ENCODE measurements around the gene TARM1.
"Not testable (repeated sequence)": the region's sequence is repeated elsewhere in the genome, so short reads cannot be mapped to it uniquely, and the experiment has no call there.

The TARM1 gene

DNA sequence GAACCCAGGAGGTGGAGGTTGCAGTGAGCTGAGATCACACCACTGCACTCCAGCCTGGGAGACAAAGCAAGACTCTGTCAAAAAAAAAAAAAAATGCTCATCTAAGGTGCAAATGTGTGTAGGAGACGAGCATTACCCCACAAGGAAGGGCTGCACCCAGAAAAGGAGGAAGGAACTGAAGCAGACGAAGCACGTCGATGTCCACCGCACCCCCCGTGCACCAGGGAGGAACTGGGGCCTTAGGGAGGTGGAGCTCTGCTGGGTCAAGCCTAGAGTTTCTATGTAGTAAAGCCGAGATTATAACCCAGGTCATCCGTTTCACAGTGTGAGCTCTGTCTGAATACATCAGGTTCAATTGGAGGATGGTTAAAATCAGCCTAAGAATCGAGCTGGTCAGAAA lies 18.5 kb downstream of the TARM1 start:
- TF ChIP-seq, protein P1, sequence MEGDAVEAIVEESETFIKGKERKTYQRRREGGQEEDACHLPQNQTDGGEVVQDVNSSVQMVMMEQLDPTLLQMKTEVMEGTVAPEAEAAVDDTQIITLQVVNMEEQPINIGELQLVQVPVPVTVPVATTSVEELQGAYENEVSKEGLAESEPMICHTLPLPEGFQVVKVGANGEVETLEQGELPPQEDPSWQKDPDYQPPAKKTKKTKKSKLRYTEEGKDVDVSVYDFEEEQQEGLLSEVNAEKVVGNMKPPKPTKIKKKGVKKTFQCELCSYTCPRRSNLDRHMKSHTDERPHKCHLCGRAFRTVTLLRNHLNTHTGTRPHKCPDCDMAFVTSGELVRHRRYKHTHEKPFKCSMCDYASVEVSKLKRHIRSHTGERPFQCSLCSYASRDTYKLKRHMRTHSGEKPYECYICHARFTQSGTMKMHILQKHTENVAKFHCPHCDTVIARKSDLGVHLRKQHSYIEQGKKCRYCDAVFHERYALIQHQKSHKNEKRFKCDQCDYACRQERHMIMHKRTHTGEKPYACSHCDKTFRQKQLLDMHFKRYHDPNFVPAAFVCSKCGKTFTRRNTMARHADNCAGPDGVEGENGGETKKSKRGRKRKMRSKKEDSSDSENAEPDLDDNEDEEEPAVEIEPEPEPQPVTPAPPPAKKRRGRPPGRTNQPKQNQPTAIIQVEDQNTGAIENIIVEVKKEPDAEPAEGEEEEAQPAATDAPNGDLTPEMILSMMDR (IDR thresholded peaks at IDR 0.05; ENCODE audit: borderline replicate concordance, control extremely low read depth, extremely low read depth, insufficient read depth, missing control alignments), result no peak
- in situ Hi-C loops (cut with MboI; ENCODE audit: low sequenced_read_pairs, unreplicated experiment), result no loop called here
- DNase-seq (ENCODE audit: low spot score), result no peak

DNA sequence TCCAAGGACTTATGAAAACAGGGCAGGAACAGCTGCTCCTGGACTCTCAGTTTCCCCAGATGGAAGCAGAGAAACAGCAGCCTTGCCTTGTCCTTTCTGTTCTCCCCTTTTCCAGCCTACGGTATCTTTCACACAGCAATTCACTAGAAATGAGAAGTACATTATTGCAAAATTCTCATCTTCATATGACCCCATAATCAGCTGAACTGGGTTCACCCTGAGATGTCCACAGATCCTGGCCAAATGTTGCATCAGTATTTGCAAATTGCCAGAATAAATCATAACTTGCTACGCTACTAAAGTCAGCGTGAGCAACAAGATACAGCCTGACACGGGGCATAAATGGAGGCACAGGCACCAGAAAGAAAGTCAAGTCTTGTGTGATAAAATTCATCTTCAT lies 33.5 kb downstream of the TARM1 start:
- in situ Hi-C loops (cut with MboI; ENCODE audit: low sequenced_read_pairs, unreplicated experiment), result no loop called here
- TF ChIP-seq, protein P1 (IDR thresholded peaks at IDR 0.05; ENCODE audit: borderline replicate concordance, control extremely low read depth, extremely low read depth, insufficient read depth, missing control alignments), result no peak
- DNase-seq (ENCODE audit: low spot score), result no peak

DNA sequence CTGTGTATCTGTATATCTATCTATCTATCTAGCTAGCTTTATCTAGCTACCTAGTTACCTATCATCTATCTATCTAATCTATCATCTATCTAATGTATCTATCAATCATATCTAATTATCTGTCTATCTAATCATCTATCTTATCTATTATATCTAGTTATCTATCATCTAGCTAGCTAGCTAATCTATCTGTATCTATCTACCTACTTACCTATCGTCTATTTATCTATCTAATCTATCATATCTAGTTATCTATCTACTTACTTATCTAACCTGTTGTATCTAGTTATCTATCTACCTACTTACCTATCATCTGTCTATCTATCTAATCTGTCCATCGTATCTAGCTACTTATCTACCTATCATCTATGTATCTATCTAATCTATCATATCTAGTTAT lies 35.4 kb downstream of the TARM1 start:
- DNase-seq (ENCODE audit: low spot score), result no peak
- in situ Hi-C loops (cut with MboI; ENCODE audit: low sequenced_read_pairs, unreplicated experiment), result no loop called here
- TF ChIP-seq, protein P1 (IDR thresholded peaks at IDR 0.05; ENCODE audit: borderline replicate concordance, control extremely low read depth, extremely low read depth, insufficient read depth, missing control alignments), result no peak

DNA sequence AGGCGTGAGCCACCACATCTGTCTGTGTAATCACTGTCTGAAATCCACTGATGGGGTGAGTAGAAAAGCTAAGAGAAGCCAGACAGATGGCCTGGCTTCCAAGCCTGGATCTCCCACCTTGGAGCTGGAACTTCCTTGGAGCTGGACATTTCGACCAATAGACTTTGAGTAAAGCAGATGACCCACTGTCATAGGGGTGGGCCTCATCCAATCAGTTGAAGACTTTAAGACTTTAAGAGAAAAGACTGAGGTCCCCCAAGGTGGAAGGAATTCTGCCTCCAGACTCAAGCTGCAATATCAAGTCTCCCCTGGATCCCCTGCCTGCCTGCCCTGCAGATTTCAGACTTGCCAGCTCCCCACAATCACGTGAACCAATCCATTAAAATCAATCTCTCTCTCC lies 38.2 kb downstream of the TARM1 start:
- in situ Hi-C loops (cut with MboI; ENCODE audit: low sequenced_read_pairs, unreplicated experiment), result no loop called here
- no peak for DNase-seq (ENCODE audit: low spot score)
- TF ChIP-seq, protein P1 (IDR thresholded peaks at IDR 0.05; ENCODE audit: borderline replicate concordance, control extremely low read depth, extremely low read depth, insufficient read depth, missing control alignments), result no peak

DNA sequence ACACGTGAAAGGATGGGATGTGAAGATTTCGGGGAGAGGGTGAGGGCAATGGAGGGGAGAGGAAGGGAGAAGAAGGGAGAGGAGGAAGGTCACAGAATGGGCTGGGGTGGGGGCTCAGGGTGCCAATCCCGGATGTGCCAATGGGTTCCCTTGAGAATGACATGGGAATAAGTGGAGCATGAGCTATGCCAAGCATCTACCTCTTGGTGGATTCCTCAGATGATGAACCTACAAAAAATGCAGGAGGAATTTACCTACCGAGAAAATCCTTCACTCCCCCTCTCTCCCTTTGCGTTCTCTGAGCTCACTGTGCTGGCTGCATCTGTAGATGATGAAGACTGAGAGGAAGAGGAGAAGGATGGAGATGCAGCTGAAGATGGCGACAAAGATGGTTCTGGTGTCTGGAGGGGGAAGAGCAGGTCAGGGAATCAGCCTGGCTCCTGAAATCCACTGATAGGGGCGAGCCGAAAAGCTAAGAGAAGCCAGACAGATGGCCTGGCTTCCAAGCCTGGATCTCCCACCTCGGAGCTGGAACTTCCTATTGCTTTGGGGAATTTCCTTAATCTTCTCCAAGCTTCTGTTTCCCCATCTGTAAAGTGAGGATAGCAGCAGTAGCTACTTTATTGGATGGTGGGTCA lies 39.1 kb downstream of the TARM1 start:
- in situ Hi-C loops (cut with MboI; ENCODE audit: low sequenced_read_pairs, unreplicated experiment), result no loop called here
- TF ChIP-seq, protein P1 (IDR thresholded peaks at IDR 0.05; ENCODE audit: borderline replicate concordance, control extremely low read depth, extremely low read depth, insufficient read depth, missing control alignments), result no peak
- no peak for DNase-seq (ENCODE audit: low spot score)

DNA sequence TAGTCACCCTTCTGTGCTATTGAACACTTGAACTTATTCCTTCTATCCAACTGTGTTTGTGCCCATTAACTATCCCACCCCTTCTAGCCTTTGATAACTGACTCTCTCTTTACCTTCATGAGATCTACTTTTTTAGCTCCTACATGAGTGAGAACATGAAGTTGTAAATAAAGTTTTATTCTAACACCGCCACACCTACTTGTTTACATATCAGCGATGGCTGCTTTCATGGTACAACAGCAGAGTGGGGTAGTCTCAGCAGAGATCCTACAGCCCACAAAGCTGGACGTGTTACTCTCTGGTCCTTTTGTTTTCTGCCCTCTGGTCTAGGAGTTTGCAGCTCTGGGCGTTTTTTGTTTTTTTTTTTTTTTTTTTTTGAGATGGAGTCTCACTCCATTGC lies 41.2 kb downstream of the TARM1 start:
- TF ChIP-seq, protein P1 (IDR thresholded peaks at IDR 0.05; ENCODE audit: borderline replicate concordance, control extremely low read depth, extremely low read depth, insufficient read depth, missing control alignments), result no peak
- in situ Hi-C loops (cut with MboI; ENCODE audit: low sequenced_read_pairs, unreplicated experiment), result no loop called here
- DNase-seq (ENCODE audit: low spot score), result no peak

DNA sequence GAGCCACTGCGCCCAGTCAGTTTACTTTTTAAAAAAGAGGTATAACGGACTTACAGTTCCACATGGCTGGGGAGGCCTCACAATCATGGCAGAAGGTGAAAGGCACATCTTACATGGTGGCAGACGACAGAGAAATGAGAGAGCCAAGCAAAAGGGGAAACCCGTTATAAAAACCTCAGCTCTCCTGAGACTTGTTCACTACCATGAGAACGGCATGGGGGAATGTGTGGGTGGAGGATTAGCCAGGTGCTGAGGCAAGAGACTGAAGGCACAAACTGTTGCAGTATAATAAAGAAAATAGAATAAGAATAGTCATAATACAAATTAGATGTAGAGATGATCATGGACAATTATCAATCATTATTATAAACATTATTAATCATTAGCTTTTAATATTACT lies 44.6 kb downstream of the TARM1 start:
- in situ Hi-C loops (cut with MboI; ENCODE audit: low sequenced_read_pairs, unreplicated experiment); DNase-seq (ENCODE audit: low spot score): not testable (repeated sequence)

Measured in GM13976 (cell line).